Activated T-helper 2 cell treated with anti-CD3 and anti-CD28 coated beads, Interferon-gamma antibody, Interleukin-2, Interleukin-4, amounts not matched to agents 10 μg/mL and 5 μg/mL and 100 μg/mL, durations not matched to agents 14 hours and 24 hours and 36 hours (primary cell): ENCODE data around the gene EIF3I. TPM values are rescaled to one million over a fixed set of nuclear protein-coding genes. Genes with fewer than 3 reads are reported as not detected.
"Not testable (repeated sequence)": the region's sequence is repeated elsewhere in the genome, so short reads cannot be mapped to it uniquely, and the experiment has no call there.

Experiments used
- DNase-seq: peaks from one replicate; pipeline ENCODE4 v3.0.0; 2021; ENCODE audit warnings: low spot score
- H3K27ac Mint-ChIP-seq: one replicate; pipeline ENCODE4 v1.8.0; 2021; ENCODE audit warnings: mixed read lengths
- H3K27me3 Mint-ChIP-seq: one replicate; pipeline ENCODE4 v1.8.0; 2021; ENCODE audit warnings: low read depth, mixed read lengths
- H3K36me3 Mint-ChIP-seq: one replicate; pipeline ENCODE4 v1.8.0; 2021; ENCODE audit warnings: low read depth, mixed read lengths
- H3K4me1 Mint-ChIP-seq: one replicate; pipeline ENCODE4 v1.8.0; 2021; ENCODE audit warnings: low read depth, mixed read lengths
- H3K4me3 Mint-ChIP-seq: one replicate; pipeline ENCODE4 v1.8.0; 2021; ENCODE audit warnings: low read depth, mild to moderate bottlenecking, moderate library complexity, mixed read lengths
- H3K9me3 Mint-ChIP-seq: one replicate; pipeline ENCODE4 v1.8.0; 2021; ENCODE audit warnings: mixed read lengths
- intact Hi-C: fragments of 100-400 bp; cut with micrococcal nuclease; formaldehyde crosslinking; loops from one replicate; pipeline ENCODE4 v1.15.1; 2023
- total RNA-seq: library from RNA; stranded (reverse); gene quantifications from 2 replicates; pipeline ENCODE4 v1.2.3, GENCODE V29; 2022

The EIF3I gene
- total RNA-seq, 1 donor from 2014 or later, result 287 TPM

DNA sequence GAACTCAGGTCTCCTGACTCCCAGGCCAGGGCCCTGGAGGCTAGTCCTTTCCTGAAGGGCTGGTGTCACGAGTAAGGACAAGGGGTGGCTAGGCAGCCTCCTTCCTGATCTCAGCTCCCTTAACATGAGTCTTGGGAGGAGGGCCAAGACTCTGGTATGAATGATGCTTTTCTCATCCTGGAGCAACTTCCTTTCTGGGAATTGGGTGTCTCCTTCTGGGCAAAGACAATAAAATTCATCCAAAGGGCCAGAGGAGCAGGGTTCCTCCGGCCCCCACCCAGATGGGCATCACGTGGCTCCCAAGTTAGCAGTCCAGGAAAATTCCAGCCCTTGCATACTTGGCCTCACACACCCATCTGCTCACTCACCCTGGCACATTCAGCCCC lies 24.7 kb downstream of the EIF3I start, which contains the start of gene FAM167B:
FAM167B (plus strand) TSS at position 335 of the 386 bp plus-strand sequence. CDS start 200 bp downstream, outside the sequence.
- intact Hi-C loops, result no loop called here
- H3K27ac Mint-ChIP-seq, result peak within 1 kb of the TSS; percentile 94
- peaks cover 4% of the 10 kb centered on the region for H3K36me3 Mint-ChIP-seq
- no peaks in the 10 kb centered on the region for H3K9me3 Mint-ChIP-seq
- DNase-seq, result no peak
- H3K4me3 Mint-ChIP-seq, result peak within 1 kb of the TSS; percentile 66
- H3K27me3 Mint-ChIP-seq, result no peaks in the 10 kb centered on the region
- peaks cover 35% of the 10 kb centered on the region for H3K4me1 Mint-ChIP-seq

DNA sequence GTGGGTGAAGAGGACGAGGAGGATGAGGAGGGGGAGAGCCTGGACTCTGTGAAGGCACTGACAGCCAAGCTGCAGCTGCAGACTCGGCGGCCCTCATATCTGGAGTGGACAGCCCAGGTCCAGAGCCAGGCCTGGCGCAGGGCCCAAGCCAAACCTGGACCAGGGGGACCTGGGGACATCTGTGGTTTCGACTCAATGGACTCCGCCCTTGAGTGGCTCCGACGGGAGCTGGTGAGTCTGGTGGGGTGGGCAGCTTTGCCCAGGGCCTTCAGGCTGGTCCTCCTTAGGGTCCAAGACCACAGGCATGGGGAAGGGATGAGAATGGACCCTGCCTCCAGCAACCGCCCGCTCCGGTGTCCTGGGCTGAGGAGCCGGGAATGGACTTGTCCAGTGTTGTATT lies 25.2 kb downstream of the EIF3I start:
- intact Hi-C loops, result no loop called here
- no peak for DNase-seq
- Mint-ChIP-seq H3K9me3 (no peaks in the 10 kb centered on the region), H3K27ac (peak overlapping the region; percentile 94), H3K4me1 (peaks cover 34% of the 10 kb centered on the region), H3K4me3 (peak overlapping the region; percentile 66), H3K27me3 (no peaks in the 10 kb centered on the region), H3K36me3 (peaks cover 10% of the 10 kb centered on the region)

DNA sequence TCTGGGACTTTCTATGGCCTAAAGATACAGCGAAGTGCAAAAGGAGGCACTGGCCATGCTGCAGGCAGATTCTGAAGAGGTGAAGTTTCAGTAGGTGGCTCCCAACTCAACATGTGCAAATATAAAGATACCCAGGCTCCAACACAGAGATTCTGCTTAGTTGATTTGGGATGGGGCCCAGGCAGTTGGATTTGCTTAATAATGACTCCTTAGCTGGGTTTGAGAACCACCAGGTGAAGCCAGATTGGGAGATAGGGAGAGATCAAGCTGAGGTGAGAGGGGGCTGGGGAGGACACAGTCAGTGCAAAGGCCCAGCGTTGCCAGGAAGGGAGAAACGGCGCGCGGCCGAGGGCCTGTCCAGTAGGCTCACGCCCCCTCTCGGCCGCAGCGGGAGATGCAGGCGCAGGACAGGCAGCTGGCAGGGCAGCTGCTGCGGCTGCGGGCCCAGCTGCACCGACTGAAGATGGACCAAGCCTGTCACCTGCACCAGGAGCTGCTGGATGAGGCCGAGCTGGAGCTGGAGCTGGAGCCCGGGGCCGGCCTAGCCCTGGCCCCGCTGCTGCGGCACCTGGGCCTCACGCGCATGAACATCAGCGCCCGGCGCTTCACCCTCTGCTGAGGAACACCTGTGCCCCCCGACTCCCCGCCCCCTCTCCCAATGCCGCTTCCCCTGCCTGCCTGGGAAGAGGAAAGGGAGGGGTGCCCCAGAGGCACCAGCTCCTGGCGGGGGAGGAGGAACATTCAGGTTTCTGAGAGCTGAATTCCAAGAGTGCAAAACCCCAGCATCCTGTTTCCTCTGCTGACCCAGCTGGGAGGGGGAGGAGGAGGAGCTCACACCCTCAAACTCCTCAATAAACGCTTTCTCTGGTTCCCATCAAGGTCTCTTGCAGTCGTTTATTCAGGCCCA lies 26.0 kb downstream of the EIF3I start:
- peaks cover 17% of the 10 kb centered on the region for H3K36me3 Mint-ChIP-seq
- H3K27ac Mint-ChIP-seq, result peak overlapping the region; percentile 100
- H3K4me3 Mint-ChIP-seq, result peak overlapping the region; percentile 66
- no peaks in the 10 kb centered on the region for H3K27me3 Mint-ChIP-seq
- peak; percentile 74 for DNase-seq
- intact Hi-C loops, result loop anchor here (2.0 kb wide), 2 partner anchors 25 to 87 kb away; partner anchors contain the start of genes EIF3I and TMEM234
- no peaks in the 10 kb centered on the region for H3K9me3 Mint-ChIP-seq
- H3K4me1 Mint-ChIP-seq, result peaks cover 40% of the 10 kb centered on the region

DNA sequence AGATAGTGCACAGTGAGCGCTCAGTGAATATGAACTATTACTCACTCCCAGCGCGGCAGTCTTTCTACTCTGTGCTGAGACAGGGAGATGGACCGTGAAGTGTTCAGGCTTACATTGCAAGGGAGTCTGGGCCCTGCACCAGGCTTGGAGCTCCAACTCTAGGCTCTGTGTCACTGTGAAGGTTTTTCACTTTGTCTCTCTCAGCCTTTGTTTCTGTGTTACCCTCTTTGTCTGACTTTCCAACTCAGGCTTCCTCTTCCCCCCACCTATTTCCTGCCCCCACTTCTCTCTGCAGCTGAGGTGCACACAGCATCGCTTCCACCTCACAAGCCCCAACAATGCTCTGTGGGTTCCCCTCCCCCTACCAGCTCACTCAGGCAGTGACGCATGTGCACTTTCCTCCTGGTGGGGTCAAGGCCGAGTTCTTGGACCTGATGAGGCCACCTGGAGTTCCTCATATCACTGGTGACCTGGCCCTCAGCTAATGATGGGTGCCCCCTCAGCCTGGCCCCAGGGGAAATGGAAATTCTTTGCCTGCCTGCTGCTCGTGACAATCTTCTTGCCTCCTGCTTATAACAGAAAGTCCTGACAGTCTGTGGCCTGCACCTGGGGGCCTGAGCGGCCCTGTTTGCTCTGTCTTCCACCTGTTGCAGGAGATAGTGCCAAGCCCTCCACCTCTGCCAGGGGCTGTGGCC lies 27.8 kb downstream of the EIF3I start:
- Mint-ChIP-seq H3K27me3 (no peaks in the 10 kb centered on the region), H3K9me3 (no peaks in the 10 kb centered on the region), H3K36me3 (peaks cover 25% of the 10 kb centered on the region), H3K27ac (peak overlapping the region; percentile 100), H3K4me1 (peaks cover 46% of the 10 kb centered on the region), H3K4me3 (peak overlapping the region; percentile 100)
- intact Hi-C loops, result loop anchor here (1.0 to 5.0 kb wide), 6 partner anchors 14 to 313 kb away; partner anchors contain the start of genes CCDC28B, EIF3I, PTP4A2 and TMEM234
- peak; percentile 80 for DNase-seq

DNA sequence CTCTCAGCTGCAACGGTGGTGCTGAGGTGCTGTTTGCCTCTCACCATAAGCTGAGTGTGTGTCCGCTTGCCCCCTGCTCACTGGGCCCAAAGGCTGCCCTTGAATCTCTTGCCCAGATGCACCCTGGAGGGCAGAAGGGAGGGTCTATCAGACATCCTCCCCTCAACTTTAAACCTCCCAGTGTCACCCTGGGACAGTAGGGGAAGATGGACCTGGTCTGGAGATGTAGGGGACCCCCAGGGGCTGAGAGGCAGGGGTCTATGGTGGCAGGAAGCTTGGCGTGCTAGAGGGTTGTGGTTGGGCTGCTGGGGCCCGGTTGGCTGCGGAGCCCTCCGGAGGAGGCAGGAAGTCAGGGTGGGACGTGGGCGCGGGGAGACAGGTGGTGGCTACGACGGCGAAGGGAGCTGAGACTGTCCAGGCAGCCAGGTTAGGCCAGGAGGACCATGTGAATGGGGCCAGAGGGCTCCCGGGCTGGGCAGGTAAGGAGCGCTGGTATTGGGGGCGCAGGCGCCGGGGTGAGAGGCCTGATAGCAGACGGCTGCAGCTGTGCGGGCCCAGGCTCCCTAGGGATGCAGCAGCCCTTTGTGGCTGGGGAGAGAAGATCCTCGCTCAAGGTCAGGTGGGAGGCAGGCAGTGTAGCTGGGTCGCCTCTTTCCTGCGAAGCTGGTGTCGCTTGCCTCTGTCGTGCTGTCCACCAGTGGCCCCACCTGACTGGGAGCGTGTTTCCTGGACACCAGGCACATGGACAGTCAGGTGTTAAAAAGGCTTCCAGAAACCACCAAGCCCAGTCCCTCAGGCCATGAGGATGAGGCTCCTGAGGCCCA lies 28.9 kb downstream of the EIF3I start, which contains the start of gene LCK:
LCK (plus strand) TSS at position 373 of the 824 bp plus-strand sequence. CDS start 23,065 bp downstream, outside the sequence.
- Mint-ChIP-seq H3K27me3 (no peaks in the 10 kb centered on the region), H3K9me3 (no peaks in the 10 kb centered on the region), H3K27ac (peak within 1 kb of the TSS; percentile 100), H3K36me3 (peaks cover 30% of the 10 kb centered on the region), H3K4me3 (peak within 1 kb of the TSS; percentile 100), H3K4me1 (peaks cover 55% of the 10 kb centered on the region)
- peak; percentile 60 for DNase-seq
- intact Hi-C loops, result loop anchor here (1.0 to 5.0 kb wide), 4 partner anchors 13 to 314 kb away; partner anchors contain the start of genes CCDC28B and PTP4A2

DNA sequence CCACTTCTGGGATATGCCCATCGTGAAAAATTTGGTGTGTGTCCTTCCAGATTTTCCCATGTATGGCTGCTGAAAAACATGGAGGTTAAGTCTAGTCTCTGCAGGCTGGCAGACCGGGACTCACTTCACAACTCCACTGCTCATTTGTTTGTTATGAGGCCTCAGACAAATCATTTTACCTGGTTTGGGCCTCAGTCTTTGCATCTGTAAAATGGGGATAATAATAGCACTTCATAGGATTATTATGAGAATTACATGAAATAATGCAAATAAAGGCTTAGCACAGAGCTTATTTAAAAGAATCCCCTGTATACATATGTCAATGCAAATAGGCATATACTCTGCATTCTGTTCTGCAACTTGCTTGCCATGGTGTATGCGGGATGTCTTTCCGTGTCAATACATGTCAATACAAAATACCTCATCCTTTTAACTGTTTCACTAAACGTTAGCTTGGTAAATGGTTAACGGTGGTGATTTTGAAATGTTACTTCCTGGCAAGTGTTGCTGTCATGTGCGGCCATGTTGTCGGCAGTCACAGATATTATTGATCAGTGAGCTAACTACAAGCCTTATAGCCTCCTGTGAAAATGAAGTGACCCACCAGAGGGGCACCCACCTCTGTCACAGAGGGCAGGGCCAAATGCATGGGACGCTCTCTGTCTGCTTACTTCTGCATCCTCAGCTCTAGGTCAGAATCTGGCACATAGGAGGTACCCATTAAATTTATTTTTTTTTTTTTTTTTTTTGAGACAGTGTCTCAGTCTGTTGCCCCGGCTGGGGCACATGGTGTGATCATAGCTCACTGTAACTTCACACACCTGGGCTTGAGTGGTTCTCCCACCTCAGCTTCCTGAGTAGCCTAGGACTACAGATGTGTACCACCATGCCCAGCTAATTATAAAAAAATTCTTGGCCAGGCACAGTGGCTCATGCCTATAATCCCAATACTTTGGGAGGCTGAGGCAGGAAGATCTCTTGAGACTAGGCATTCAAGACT lies 33.2 kb downstream of the EIF3I start:
- peak overlapping the region; percentile 74 for H3K4me3 Mint-ChIP-seq
- peak; percentile 41 for DNase-seq
- peak overlapping the region; percentile 87 for H3K27ac Mint-ChIP-seq
- intact Hi-C loops, result loop anchor here (2.0 kb wide), 2 partner anchors 17 to 35 kb away; no protein-coding TSS in a partner anchor
- H3K4me1 Mint-ChIP-seq, result peaks cover 46% of the 10 kb centered on the region
- H3K27me3 Mint-ChIP-seq, result no peaks in the 10 kb centered on the region
- peaks cover 54% of the 10 kb centered on the region for H3K36me3 Mint-ChIP-seq
- H3K9me3 Mint-ChIP-seq, result no peaks in the 10 kb centered on the region

DNA sequence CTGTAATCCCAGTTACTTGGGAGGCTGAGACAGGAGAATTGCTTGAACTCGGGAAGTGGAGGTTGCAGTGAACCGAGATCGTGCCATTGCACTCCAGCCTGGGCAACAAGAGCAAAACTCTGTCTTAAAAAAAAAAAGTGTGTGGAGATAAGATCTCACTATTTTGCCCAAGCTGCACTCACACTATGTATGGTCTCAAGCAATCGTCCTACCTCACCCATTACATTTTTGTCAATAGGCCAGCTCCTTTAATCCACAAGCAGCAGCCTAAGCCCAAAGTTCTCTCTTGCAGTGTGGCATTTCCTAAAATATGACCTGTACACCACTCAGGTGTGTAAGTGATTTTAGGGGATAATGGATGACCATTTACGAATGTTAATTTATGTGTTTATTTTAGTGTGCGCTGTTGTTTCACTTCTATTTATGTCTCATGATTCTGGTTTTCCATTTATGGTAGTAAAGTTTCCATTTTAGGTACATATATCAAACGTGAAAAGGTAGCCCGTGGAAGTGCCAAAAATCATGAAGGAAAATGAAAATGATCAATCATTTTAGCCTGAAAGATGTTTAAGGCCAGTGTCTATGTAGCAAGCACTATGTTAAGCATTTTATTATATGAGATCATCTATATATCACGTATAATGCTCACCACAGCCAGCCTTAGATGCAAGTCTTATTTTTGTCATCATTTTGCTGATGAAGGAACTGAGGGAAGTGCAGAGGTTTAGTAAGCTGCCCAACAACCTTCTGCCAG lies 34.4 kb downstream of the EIF3I start:
- Mint-ChIP-seq H3K9me3 (no peaks in the 10 kb centered on the region), H3K27ac (peak overlapping the region; percentile 93), H3K4me3 (peak overlapping the region; percentile 75), H3K27me3 (no peaks in the 10 kb centered on the region), H3K36me3 (peaks cover 58% of the 10 kb centered on the region), H3K4me1 (peaks cover 41% of the 10 kb centered on the region)
- intact Hi-C loops, result no loop called here
- no peak for DNase-seq

DNA sequence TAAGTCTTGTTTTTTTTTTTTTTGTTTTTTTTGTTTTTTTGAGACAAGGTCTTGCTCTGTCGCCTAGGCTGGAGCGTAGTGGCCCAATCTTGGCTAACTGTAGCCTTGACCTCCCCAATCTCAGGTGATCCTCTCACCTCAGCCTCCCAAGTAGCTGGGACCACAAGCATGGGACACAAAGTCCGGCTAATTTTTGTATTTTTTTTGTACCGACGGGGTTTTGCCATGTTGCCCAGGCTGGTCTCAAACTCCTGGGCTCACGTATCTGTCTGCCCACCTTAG lies 35.0 kb downstream of the EIF3I start:
- Mint-ChIP-seq H3K27ac (peak overlapping the region; percentile 93), H3K4me3 (peak overlapping the region; percentile 39), H3K27me3 (no peaks in the 10 kb centered on the region), H3K36me3 (peaks cover 52% of the 10 kb centered on the region), H3K4me1 (peaks cover 39% of the 10 kb centered on the region), H3K9me3 (no peaks in the 10 kb centered on the region)
- no peak for DNase-seq
- intact Hi-C loops, result no loop called here

DNA sequence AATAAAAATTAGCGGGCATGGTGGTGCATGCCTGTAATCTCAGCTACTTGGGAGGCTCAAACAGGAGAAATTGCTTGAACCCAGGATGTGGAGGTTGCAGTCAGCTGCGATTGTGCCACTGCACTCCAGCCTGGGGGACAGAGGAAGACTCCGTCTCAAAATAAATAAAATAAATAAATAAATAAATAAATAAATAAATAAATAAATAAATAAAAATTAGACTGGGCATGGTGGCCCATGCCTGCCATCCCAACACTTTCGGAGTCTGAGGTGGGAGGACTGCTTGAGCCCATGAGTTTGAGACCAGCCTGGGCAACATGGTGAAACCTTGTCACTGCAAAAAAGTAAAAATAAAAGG lies 41.0 kb downstream of the EIF3I start:
- Mint-ChIP-seq H3K4me1 (peaks cover 37% of the 10 kb centered on the region), H3K36me3 (peaks cover 42% of the 10 kb centered on the region)
- intact Hi-C loops, H3K4me3 Mint-ChIP-seq, H3K27ac Mint-ChIP-seq, H3K9me3 Mint-ChIP-seq, H3K27me3 Mint-ChIP-seq, DNase-seq: not testable (repeated sequence)

DNA sequence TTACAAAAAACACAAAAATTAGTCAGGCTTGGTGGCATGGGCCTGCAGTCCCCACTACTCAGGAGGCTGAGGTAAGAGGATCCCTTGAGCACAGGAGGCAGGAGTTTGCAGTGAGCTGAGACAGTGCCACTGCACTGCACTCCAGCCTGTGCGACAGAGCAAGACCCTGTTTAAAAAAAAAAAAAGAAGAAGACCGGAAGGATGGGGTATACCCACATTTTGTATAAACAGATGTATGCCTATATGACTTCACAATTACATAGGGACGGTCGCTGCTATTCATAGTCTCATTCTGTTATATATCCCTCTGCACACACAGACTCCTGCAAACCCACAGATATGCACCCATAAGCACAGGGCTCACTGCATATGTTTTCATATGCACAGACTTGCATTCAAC lies 41.5 kb downstream of the EIF3I start:
- Mint-ChIP-seq H3K4me3 (peak overlapping the region; percentile 17), H3K36me3 (peaks cover 40% of the 10 kb centered on the region)
- intact Hi-C loops, result loop anchor here (1.0 kb wide), 1 partner anchor 13 kb away; no protein-coding TSS in a partner anchor

DNA sequence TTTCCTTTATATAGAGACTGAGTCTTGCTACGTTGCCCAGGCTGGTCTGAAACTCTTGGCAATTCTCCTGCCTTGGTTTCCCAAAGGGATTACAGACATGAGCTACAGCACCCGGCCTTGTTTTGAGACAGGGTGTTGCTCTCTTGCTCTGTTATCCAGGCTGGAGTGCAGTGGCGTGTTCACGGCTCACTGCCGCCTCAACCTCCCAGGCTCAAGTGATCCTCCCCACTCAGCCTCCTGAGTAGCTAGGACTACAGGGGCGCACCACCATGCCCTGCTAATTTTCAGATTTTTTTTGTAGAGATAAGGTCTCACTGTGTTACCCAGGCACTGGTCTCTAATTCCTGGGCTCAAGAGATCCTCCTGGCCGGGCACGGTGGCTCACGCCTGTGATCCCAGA lies 43.6 kb downstream of the EIF3I start:
- Mint-ChIP-seq H3K27me3 (no peaks in the 10 kb centered on the region), H3K4me3 (no peak overlapping the region), H3K9me3 (no peaks in the 10 kb centered on the region), H3K4me1 (peaks cover 39% of the 10 kb centered on the region), H3K27ac (peak overlapping the region; percentile 73), H3K36me3 (peaks cover 36% of the 10 kb centered on the region)
- no peak for DNase-seq
- intact Hi-C loops, result no loop called here

More for the DNA sequence above, 41.5 kb downstream of the EIF3I start:
- no peaks in the 10 kb centered on the region for H3K27me3 Mint-ChIP-seq
- peaks cover 37% of the 10 kb centered on the region for H3K4me1 Mint-ChIP-seq
- peak overlapping the region; percentile 61 for H3K27ac Mint-ChIP-seq
- H3K9me3 Mint-ChIP-seq, result no peaks in the 10 kb centered on the region
- DNase-seq, result no peak
